ENCODE data around the gene SLC25A22.

DNA sequence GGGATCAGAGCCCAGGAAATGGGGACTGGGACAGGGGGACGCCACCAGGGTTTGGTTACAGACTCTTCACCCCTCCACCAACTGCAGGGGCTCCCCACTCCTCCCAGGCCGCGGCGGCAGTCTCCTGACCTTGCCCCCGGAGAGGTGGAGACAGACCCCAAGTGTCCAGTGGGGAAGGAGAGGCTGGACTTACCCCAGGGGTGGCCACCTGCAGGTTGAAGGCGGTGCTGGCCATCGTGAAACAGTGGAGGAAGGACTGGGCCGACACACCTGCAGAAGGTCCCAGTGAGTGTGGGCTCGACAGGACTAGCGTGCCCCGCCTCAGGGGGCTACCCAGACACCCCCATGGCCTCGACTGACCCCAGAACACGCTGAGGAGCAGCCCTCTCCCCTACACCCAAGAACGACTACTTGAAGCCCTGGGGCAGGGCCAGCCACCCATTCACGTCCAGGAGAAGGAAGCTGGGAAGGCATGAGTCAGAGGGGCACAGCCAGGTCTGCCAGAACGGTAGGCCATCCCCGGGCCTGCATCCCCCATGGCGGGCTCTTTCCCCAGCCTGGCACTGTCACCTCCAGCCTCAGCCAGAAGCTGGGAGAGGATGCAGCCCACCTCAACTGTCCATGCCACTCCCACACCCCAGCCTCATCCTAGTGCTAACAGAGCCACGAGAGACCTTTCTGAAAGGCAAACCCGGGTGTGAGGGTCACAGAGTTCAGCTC lies 23.0 kb downstream of the SLC25A22 start:
- TF ChIP-seq, protein P1, sequence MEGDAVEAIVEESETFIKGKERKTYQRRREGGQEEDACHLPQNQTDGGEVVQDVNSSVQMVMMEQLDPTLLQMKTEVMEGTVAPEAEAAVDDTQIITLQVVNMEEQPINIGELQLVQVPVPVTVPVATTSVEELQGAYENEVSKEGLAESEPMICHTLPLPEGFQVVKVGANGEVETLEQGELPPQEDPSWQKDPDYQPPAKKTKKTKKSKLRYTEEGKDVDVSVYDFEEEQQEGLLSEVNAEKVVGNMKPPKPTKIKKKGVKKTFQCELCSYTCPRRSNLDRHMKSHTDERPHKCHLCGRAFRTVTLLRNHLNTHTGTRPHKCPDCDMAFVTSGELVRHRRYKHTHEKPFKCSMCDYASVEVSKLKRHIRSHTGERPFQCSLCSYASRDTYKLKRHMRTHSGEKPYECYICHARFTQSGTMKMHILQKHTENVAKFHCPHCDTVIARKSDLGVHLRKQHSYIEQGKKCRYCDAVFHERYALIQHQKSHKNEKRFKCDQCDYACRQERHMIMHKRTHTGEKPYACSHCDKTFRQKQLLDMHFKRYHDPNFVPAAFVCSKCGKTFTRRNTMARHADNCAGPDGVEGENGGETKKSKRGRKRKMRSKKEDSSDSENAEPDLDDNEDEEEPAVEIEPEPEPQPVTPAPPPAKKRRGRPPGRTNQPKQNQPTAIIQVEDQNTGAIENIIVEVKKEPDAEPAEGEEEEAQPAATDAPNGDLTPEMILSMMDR (conservative IDR thresholded peaks at IDR 0.05; ENCODE audit: low read depth, low read length), result no peak
- TF ChIP-seq EZH2 (IDR thresholded peaks at IDR 0.05; ENCODE audit: borderline replicate concordance, low read depth, low read length, poor library complexity, severe bottlenecking), result no peak

Measured in A673 (cell line).